Stimulated activated CD8-positive, alpha-beta memory T cell treated with anti-CD3 and anti-CD28 coated beads, Interleukin-4, amount 100 ng/mL, for 4 hours (primary cell): ENCODE results near the gene DYSF.

Source experiments
- DNase-seq, 2 donors: peaks; one replicate each; pipeline ENCODE4 v3.0.0-alpha.2; 2020; ENCODE audit warnings: low read depth in 2 of 2, low spot score in 1 of 2

Gene DYSF

GRCh38 chr2:71669058-71669456 is 215.7 kb downstream of the DYSF start:
- DNase-seq = no peak

GRCh38 chr2:71669628-71670429 is 216.5 kb downstream of the DYSF start:
- DNase-seq = no peak

GRCh38 chr2:71670430-71670795 is 217.1 kb downstream of the DYSF start:
- DNase-seq = no peak

GRCh38 chr2:71671203-71671854 is 218.0 kb downstream of the DYSF start:
- DNase-seq = no peak

GRCh38 chr2:71671895-71672825 is 218.8 kb downstream of the DYSF start:
- no peak for DNase-seq

GRCh38 chr2:71672826-71673795 is 219.8 kb downstream of the DYSF start:
- no peak for DNase-seq

- no peak for DNase-seq
Observed at GRCh38 chr2:71674158-71674851, 220.9 kb downstream of the DYSF start.

GRCh38 chr2:71675296-71675695 is 221.9 kb downstream of the DYSF start:
- no peak for DNase-seq

- no peak for DNase-seq
Observed at GRCh38 chr2:71678874-71679273, 225.5 kb downstream of the DYSF start.

GRCh38 chr2:71679491-71679890 is 226.1 kb downstream of the DYSF start:
- DNase-seq = no peak

- no peak for DNase-seq
Observed at GRCh38 chr2:71680925-71681324, 227.6 kb downstream of the DYSF start.

- no peak for DNase-seq
Observed at GRCh38 chr2:71681626-71682025, 228.3 kb downstream of the DYSF start.

- no peak for DNase-seq
Observed at GRCh38 chr2:71682341-71682740, 229.0 kb downstream of the DYSF start.

- no peak for DNase-seq
Observed at GRCh38 chr2:71683070-71683469, 229.7 kb downstream of the DYSF start.

- DNase-seq = no peak
Observed at GRCh38 chr2:71683666-71684065, 230.3 kb downstream of the DYSF start.

GRCh38 chr2:71684226-71685072 is 231.1 kb downstream of the DYSF start:
- DNase-seq = no peak

GRCh38 chr2:71685073-71685848 is 231.9 kb downstream of the DYSF start:
- DNase-seq = no peak

- no peak for DNase-seq
Observed at GRCh38 chr2:71685941-71686611, 232.7 kb downstream of the DYSF start.
